Measurements from ENCODE around the gene EPHA8. TPM values are rescaled to one million over a fixed set of nuclear protein-coding genes. Genes with fewer than 3 reads are reported as not detected.

The EPHA8 gene
- total RNA-seq, 1 donor from 2014 or later: not detected

DNA sequence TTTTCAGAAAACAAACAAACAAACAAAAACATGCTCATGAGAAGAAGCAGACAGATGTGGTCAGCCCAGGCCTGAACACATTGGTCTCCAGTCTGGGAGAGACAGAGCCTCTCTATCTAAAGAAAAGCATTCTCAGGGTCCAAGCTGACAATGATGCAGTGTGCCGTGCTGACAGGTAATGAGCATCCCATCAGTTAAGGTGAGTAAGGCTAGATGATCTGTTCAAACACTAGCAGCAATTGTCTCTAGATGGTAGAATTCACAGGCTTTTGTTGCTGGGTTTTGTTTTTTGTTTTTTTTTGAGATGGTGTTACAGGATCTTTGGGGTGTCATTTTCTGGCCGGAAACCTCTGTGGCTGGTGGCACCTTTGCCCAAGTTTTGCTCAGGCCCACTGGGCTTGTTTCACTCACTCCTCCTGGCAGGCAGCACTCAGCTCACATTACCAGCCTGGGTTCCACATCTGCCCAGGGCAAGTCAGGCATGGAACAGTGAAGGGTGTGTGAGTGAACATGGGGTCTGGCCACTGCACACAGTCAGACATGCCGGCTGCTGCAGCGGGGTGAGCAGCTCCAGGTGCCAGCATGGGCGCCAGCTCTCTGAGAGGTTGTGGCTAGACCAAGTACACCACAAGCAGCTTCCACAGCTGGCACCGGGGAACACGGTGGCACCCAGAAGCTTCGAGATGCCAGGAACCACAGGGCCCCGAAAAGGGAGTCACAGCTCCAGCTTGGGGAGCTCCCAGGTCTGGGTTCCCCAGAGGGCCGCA lies 70.6 kb downstream of the EPHA8 start:
- Mint-ChIP-seq H3K27me3 (ENCODE audit: low read depth) (peaks cover 53% of the 10 kb centered on the region), H3K27ac (ENCODE audit: unreplicated experiment) (no peak overlapping the region), H3K4me1 (ENCODE audit: low read depth) (no peaks in the 10 kb centered on the region), H3K4me3 (ENCODE audit: unreplicated experiment) (no peak overlapping the region), H3K36me3 (ENCODE audit: low read depth) (peaks cover 2% of the 10 kb centered on the region), H3K9me3 (ENCODE audit: low read depth) (no peaks in the 10 kb centered on the region)
- TF ChIP-seq CTCF (IDR thresholded peaks at IDR 0.05): no peak
- no peak for DNase-seq (ENCODE audit: low spot score)

DNA sequence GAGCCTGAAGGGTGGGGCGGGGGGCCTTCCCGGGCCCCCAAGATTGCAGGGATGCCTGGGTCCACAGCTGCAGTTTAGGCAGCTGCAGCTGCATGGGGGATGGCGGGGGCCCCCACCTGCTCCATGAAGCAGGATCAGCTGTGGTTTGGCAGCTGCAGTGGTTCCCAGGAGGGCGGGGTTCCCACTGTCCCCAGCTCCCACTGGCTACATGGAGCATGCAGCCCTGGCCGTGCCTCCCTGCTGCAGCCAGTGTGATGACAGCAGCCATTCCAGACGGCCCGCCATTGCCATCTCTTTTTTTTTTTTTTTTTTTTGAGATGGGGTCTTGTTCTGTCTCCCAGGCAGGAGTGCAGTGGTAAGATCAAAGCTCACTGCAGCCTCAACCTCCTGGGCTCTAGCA lies 72.1 kb downstream of the EPHA8 start:
- no peak for TF ChIP-seq CTCF (IDR thresholded peaks at IDR 0.05)
- peaks cover 5% of the 10 kb centered on the region for H3K4me1 Mint-ChIP-seq (ENCODE audit: low read depth)
- no peaks in the 10 kb centered on the region for H3K9me3 Mint-ChIP-seq (ENCODE audit: low read depth)
- peaks cover 2% of the 10 kb centered on the region for H3K36me3 Mint-ChIP-seq (ENCODE audit: low read depth)
- no peak overlapping the region for H3K4me3 Mint-ChIP-seq (ENCODE audit: unreplicated experiment)
- H3K27me3 Mint-ChIP-seq (ENCODE audit: low read depth): peaks cover 41% of the 10 kb centered on the region
- no peak for DNase-seq (ENCODE audit: low spot score)
- H3K27ac Mint-ChIP-seq (ENCODE audit: unreplicated experiment): no peak overlapping the region

- H3K9me3 Mint-ChIP-seq (ENCODE audit: low read depth): no peaks in the 10 kb centered on the region
- peaks cover 2% of the 10 kb centered on the region for H3K36me3 Mint-ChIP-seq (ENCODE audit: low read depth)
- H3K27me3 Mint-ChIP-seq (ENCODE audit: low read depth): peaks cover 35% of the 10 kb centered on the region
- no peak within 1 kb of the TSS for H3K4me3 Mint-ChIP-seq (ENCODE audit: unreplicated experiment)
- TF ChIP-seq CTCF (IDR thresholded peaks at IDR 0.05): no peak
- DNase-seq (ENCODE audit: low spot score): no peak
- H3K27ac Mint-ChIP-seq (ENCODE audit: unreplicated experiment): no peak within 1 kb of the TSS
- H3K4me1 Mint-ChIP-seq (ENCODE audit: low read depth): peaks cover 5% of the 10 kb centered on the region
These were observed 73.1 kb downstream of the EPHA8 start, which contains the start of gene C1QA for GRCh38 chr1:22636353-22636752. TSS of gene C1QA (plus strand) at chr1:22636628. CDS start at chr1:22637617, 989 bp downstream.

- Mint-ChIP-seq H3K9me3 (ENCODE audit: low read depth) (no peaks in the 10 kb centered on the region), H3K27ac (ENCODE audit: unreplicated experiment) (no peak overlapping the region), H3K4me3 (ENCODE audit: unreplicated experiment) (no peak overlapping the region), H3K36me3 (ENCODE audit: low read depth) (peaks cover 2% of the 10 kb centered on the region), H3K27me3 (ENCODE audit: low read depth) (peaks cover 32% of the 10 kb centered on the region), H3K4me1 (ENCODE audit: low read depth) (peaks cover 5% of the 10 kb centered on the region)
- DNase-seq (ENCODE audit: low spot score): no peak
- no peak for TF ChIP-seq CTCF (IDR thresholded peaks at IDR 0.05)
These were observed 73.6 kb downstream of the EPHA8 start for GRCh38 chr1:22636927-22637326.

GRCh38 chr1:22637907-22638445 lies 74.7 kb downstream of the EPHA8 start:
- H3K4me1 Mint-ChIP-seq (ENCODE audit: low read depth): peaks cover 5% of the 10 kb centered on the region
- peaks cover 25% of the 10 kb centered on the region for H3K27me3 Mint-ChIP-seq (ENCODE audit: low read depth)
- H3K4me3 Mint-ChIP-seq (ENCODE audit: unreplicated experiment): no peak overlapping the region
- peaks cover 2% of the 10 kb centered on the region for H3K36me3 Mint-ChIP-seq (ENCODE audit: low read depth)
- H3K27ac Mint-ChIP-seq (ENCODE audit: unreplicated experiment): no peak overlapping the region
- H3K9me3 Mint-ChIP-seq (ENCODE audit: low read depth): no peaks in the 10 kb centered on the region
- no peak for TF ChIP-seq CTCF (IDR thresholded peaks at IDR 0.05)
- no peak for DNase-seq (ENCODE audit: low spot score)

All from chondrocyte (in vitro differentiated cells).